ACC112 (cell line): ENCODE data around the gene WDR81.
A peak's percentile ranks its signal among the peaks of the same experiment; 100 is the strongest.

ENCODE experiments used
- H2AFZ ChIP-seq: fragments of 200-600 bp; sonication (generic); one replicate; pipeline ENCODE4 v1.6.0; 2017; ENCODE audit warnings: antibody characterized with exemption, low read length; ENCODE audit not compliant: unreplicated experiment
- H3K27ac ChIP-seq: fragments of 200-600 bp; sonication (generic); 2 replicates; pipeline ENCODE4 v1.5.1; 2014; ENCODE audit warnings: low read depth, mild to moderate bottlenecking, antibody characterized with exemption, low read length, moderate library complexity
- H3K27me3 ChIP-seq: fragments of 200-600 bp; sonication (generic); 2 replicates; pipeline ENCODE4 v1.6.1; 2014; ENCODE audit warnings: mild to moderate bottlenecking, antibody characterized with exemption, low read length, moderate library complexity, mixed read lengths; ENCODE audit not compliant: insufficient read depth
- H3K36me3 ChIP-seq: fragments of 200-600 bp; sonication (generic); 2 replicates; pipeline ENCODE4 v1.6.1; 2016; ENCODE audit warnings: mild to moderate bottlenecking, antibody characterized with exemption, low read length, moderate library complexity, mixed read lengths; ENCODE audit not compliant: insufficient read depth
- H3K4me1 ChIP-seq: fragments of 200-600 bp; sonication (generic); one replicate; pipeline ENCODE4 v1.6.1; 2016; ENCODE audit warnings: low read length, mixed read lengths; ENCODE audit not compliant: insufficient read depth, unreplicated experiment, control insufficient read depth
- H3K4me3 ChIP-seq: fragments of 200-600 bp; sonication (generic); 2 replicates; pipeline ENCODE4 v1.5.1; 2014; ENCODE audit warnings: mild to moderate bottlenecking, low read depth, low read length
- H3K79me2 ChIP-seq: fragments of 200-600 bp; sonication (generic); one replicate; pipeline ENCODE4 v1.6.0; 2016; ENCODE audit warnings: low read length; ENCODE audit not compliant: control insufficient read depth, unreplicated experiment, insufficient read depth

The WDR81 gene

GRCh38 chr17:1785930-1786329, 61.4 kb downstream of the WDR81 start:
- peaks cover 8% of the 10 kb centered on the region for H3K79me2 ChIP-seq
- no peak overlapping the region for H2AFZ ChIP-seq
- no peak overlapping the region for H3K4me3 ChIP-seq
- peaks cover 36% of the 10 kb centered on the region for H3K4me1 ChIP-seq
- peaks cover 9% of the 10 kb centered on the region; the same call in 1 of the 2 replicates for H3K36me3 ChIP-seq
- no peaks in the 10 kb centered on the region for H3K27me3 ChIP-seq
- H3K27ac ChIP-seq, result peak overlapping the region; percentile 68; the same call in 1 of the 2 replicates

GRCh38 chr17:1786708-1787107, 62.2 kb downstream of the WDR81 start:
- H3K36me3 ChIP-seq, result peaks cover 2% of the 10 kb centered on the region; the same call in 1 of the 2 replicates
- peak overlapping the region; percentile 68 for H3K27ac ChIP-seq
- peaks cover 36% of the 10 kb centered on the region for H3K4me1 ChIP-seq
- no peak overlapping the region for H3K4me3 ChIP-seq
- peaks cover 8% of the 10 kb centered on the region for H3K79me2 ChIP-seq
- H3K27me3 ChIP-seq, result no peaks in the 10 kb centered on the region
- H2AFZ ChIP-seq, result no peak overlapping the region

DNA sequence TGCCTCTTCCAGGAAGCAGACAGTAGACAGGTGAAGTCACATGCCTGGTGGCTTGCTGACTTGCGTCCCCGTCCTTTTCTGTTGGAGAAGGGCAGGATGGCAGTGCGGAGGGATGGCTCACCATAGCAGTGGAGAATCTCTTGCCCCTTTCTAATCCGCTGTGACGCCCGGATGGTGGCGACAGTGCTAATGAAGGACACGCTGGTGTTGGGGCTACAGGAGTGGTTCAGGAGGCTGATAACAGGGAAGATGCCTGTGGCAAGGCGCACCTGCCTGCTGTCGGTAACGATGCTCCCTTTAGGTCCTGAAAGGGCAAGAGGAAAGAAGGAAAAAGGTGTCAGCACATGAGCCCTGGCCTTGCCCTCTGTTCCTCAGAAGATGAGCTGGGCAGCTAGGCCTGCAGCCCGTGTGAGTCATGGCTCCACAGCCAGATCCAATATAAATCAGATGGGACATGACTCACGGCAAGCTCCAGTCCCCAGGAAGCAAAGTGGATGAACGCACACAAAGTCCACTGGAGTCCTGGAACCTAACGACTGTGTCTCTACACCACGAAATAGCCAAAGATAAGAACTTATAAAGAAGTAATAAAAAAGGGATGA, 62.9 kb downstream of the WDR81 start:
- Histone ChIP-seq H3K4me1 (peaks cover 31% of the 10 kb centered on the region), H3K27ac (peak overlapping the region; percentile 68), H3K4me3 (peak overlapping the region; percentile 36; the same call in 1 of the 2 replicates), H3K79me2 (peaks cover 8% of the 10 kb centered on the region), H3K36me3 (no peaks in the 10 kb centered on the region), H2AFZ (no peak overlapping the region), H3K27me3 (no peaks in the 10 kb centered on the region)
